LNCAP (cell line): ENCODE results near the gene CFAP77.

Experiments used
- TF ChIP-seq, protein P1 (sequence below): fragments of 450-650 bp; IDR thresholded peaks from 2 replicates; pipeline ENCODE4 v1.5.1; 2017; ENCODE audit warnings: mild to moderate bottlenecking

The CFAP77 gene

GRCh38 chr9:132409828-132410528 lies at the start of gene CFAP77:
Gene CFAP77 (plus strand): TSS chr9:132410211. CDS start chr9:132410272, 61 bp downstream.
- TF ChIP-seq, protein P1, sequence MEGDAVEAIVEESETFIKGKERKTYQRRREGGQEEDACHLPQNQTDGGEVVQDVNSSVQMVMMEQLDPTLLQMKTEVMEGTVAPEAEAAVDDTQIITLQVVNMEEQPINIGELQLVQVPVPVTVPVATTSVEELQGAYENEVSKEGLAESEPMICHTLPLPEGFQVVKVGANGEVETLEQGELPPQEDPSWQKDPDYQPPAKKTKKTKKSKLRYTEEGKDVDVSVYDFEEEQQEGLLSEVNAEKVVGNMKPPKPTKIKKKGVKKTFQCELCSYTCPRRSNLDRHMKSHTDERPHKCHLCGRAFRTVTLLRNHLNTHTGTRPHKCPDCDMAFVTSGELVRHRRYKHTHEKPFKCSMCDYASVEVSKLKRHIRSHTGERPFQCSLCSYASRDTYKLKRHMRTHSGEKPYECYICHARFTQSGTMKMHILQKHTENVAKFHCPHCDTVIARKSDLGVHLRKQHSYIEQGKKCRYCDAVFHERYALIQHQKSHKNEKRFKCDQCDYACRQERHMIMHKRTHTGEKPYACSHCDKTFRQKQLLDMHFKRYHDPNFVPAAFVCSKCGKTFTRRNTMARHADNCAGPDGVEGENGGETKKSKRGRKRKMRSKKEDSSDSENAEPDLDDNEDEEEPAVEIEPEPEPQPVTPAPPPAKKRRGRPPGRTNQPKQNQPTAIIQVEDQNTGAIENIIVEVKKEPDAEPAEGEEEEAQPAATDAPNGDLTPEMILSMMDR = no peak

DNA sequence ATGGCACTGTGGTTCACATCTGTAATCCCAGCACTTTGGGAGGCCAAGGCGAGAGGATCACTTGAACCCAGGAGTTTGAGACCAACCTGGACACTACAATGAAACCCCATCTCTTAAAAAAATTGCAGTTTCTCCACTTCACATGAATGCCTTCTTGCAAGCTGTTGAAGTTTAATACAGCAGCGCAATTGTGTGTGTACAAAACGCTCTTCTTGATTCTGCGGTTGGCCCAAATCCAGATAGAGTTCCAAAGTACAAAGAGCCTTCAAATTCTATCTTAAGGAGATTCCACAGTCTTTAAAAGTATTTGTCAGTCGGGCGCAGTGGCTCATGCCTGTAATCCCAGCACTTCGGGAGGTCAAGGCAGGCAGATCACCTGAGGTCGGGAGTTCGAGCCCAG lies 45.9 kb upstream of the CFAP77 start:
- TF ChIP-seq, protein P1 = no peak

- TF ChIP-seq, protein P1 = no peak
Measured at GRCh38 chr9:132365986-132366385, 44.0 kb upstream of the CFAP77 start.

DNA sequence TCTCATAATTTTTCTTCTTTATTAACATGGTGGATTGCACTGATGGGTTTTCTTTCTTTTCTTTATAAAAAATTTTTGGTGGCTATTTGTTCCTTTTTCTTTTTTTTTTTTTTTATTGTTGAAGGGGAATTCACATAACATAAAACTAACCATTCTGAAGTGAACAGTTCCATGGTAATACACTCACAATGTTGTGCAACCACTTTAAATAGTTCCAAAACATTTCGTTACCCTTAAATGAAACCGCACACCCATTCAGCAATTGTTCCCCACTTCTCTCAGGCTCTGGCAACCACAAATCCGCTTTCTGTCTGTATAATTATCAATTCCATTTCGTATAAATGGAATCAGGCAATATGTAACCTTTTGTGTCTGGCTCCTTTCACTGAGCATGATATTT lies 43.5 kb upstream of the CFAP77 start:
- TF ChIP-seq, protein P1 = no peak

- TF ChIP-seq, protein P1 = no peak
Measured at GRCh38 chr9:132367613-132368313, 42.2 kb upstream of the CFAP77 start.

GRCh38 chr9:132369421-132369820 lies 40.6 kb upstream of the CFAP77 start:
- TF ChIP-seq, protein P1 = no peak

GRCh38 chr9:132370592-132370991 lies 39.4 kb upstream of the CFAP77 start:
- TF ChIP-seq, protein P1 = no peak
